ACHN (cell line): ENCODE measurements around the gene ITGB8.
"Not testable (repeated sequence)": the region's sequence is repeated elsewhere in the genome, so short reads cannot be mapped to it uniquely, and the experiment has no call there.

Experiments used
- DNase-seq: peaks from one replicate; pipeline ENCODE4 v3.0.0-alpha.2; 2015
- in situ Hi-C: cut with HindIII; loops from 2 replicates; pipeline ENCODE4 v1.10.0; 2017; ENCODE audit warnings: low sequenced_read_pairs, low pct_ligation_motif_present, low pct_unique_long_range_greater_than_20kb

ITGB8 gene

DNA sequence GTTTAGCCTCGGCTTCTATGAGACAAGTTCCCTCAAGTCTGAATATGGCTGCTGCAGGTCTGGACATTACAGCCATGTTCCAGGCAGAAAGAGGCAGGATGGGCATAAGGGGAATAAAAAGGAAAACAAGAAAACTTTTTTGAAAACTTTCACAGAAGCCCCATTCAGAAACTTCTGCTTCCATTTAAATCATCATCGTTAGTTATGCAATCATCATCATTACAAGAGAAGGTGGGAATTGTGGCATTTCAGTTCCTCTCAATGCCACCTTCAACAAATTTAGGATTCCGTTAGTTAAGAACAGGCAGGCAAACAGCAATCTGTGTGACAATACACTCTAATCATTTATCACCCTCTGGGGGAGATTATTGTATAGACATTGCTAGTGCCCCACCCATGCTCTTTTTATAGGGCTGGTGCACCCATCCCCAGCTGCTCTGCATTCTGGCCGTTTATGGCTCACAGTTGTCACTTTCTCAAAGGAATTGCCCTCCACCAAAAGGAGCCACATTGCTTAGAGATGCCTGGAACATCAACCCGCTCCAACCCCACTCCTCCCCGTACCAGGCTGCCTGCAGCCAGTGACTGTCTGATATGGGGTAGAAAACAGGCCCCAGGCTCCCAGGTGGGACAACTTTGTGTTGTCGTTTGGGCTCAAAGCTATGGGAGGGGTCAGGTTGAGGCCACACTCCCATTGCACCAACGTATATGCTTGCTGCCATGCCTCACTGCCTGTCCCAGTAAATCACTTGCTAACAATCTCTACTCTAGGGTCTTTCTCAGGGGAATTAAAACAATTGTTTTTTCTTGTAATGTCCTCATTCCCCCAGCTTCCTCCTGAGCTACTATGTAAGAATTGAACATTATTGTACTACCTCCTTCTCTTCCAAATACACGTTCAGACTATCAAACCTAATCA, 24.2 kb downstream of the ITGB8 start:
- DNase-seq: no peak
- in situ Hi-C loops: no loop called here

DNA sequence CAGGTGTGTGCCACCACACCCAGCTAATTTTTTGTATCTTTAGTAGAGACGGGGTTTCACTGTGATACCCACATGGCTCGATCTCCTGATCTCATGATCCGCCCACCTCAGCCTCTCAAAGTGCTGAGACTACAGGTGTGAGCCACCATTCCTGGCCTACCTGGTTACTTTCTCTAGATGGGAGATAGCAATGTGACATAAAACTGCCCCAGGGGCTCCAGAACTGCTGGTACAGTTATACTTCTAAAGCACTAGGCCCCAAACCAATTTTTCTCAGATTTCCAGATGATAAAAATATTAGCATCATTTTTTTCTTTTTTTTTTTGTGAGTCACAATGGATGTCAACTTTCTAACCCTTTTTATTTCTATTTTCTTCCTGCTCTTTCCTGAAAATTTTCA, 27.4 kb downstream of the ITGB8 start:
- no peak for DNase-seq
- in situ Hi-C loops: no loop called here

DNA sequence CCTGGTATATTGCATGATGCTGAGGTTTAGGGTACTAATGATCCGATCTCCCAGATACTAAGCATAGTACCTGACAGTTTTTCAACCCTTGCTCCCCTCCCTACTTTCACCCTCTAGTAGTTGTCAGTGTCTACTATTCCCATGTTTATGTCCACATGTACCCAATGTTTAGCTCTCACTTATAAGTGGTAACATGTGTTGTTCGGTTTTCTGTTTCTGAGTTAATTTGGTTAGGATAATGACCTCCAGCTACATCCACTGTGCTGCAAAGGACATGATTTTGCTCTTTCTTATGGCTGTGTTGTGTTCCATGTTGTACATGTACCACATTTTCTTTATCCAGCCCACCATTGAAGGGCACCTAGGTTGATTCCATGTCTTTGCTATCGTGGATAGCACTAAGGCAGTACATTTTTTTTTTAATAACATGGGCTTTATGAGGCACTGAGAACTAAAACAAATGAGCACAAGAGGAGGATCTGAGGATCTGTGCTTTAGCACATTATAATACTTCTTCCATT, 28.1 kb downstream of the ITGB8 start:
- no peak for DNase-seq
- in situ Hi-C loops: no loop called here

DNA sequence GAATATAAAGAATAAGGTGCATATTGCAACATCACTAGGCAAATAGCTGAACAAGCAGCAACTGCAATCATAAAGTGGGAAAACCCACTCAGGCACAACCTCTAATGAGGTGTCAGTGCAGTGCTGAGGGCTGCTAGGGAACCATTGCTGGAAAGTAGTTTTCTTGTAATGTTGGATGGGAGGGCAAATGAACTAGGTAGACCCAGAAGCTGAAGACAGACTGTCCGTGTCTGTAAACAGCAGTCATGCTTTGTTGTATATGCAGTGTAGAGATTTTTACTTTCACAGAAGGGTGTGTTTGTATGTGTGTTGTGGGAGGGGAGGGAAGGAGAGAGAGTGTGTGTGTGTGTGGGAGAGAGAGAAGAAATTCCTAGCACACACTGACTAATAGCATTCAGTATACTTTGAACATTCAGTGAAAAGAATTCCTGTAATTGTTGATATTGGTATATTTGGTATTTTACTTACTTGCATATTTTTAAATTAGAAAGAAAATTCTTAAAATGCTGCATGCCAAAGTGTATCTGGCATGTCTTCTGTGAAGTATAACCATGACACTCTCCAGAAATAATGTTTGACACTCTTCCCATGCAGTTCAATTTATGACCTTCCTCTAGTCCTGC, 28.8 kb downstream of the ITGB8 start:
- no peak for DNase-seq
- in situ Hi-C loops: no loop called here

DNA sequence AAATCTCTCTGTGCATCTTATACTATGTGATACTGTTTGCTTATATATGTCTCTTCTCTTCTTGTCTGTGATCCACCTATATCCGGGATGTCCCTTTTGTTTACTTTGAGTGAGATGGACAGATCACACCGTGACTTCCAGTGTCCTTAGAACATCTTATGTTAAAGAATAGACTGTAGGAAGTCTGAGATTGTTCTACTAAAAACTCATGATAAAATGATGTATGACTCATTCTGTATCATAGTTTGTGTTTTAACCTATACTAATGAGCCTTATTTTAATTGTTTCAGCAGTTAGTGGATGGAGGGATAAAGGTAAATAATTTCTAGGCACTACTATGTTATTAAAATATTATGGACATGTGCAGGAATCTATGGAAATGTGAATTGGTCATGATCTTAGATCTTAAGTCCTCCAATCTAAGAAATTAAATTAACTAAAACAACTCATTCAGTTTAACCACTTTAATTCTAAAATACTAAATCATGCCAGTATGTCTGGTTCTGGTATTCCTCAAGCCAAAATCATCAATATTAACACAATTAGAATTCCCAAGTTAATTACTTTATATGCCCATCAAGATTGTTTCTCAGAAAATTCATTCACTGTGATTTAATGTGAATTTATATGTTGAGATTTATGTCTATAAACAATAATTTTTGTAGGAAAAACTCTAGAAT, 32.0 kb downstream of the ITGB8 start:
- DNase-seq: no peak
- in situ Hi-C loops: no loop called here

DNA sequence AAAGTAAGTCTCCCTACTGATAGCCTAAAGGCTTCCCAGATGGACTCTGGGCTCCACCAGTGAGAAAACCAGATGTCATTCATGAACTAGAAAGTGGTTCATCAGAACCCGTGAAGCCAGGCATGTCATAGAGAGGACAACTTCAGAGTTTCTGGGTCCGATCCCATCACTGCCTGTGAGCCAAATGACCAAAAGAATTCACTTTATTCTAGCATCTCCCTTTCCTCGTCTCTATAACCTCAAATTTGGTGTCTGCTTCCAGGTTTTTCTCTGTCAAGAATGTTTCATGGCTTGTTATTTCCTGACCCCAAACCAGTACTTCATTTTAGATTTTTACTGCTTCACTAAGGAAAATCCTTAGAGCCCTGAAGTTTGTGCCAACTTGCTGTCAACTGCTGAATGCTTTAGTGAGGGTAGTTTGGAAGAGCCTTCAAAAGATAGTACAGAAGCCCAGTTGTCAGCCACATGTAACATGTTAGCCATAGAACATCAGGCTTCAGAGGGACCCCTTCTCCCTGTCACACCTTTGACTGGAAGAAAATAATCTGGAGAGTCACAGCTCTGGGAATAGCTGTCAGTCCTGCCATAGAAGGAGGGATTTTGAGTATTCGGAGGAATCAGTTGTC, 34.0 kb downstream of the ITGB8 start:
- in situ Hi-C loops: no loop called here

DNA sequence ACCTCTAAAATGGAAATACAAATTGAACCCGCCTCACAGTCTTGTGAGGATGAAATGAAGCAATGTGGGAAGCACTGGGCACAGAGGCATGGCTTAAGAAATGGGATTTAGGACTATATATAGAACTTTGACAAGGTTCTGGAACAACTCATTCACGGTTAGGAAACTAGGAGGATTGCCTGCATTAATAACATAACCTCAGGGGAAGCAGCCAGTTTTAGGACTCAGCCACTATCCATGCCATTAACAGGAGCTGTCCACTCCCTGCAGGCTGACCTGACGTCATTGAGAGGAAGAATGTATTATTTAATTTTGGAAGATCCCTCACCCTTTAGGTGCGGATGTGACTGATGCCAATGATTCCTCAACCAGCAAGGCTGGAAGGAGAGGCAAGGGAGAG, 34.8 kb downstream of the ITGB8 start:
- in situ Hi-C loops: no loop called here
- no peak for DNase-seq

More for the DNA sequence above, 34.0 kb downstream of the ITGB8 start:
- DNase-seq: no peak

DNA sequence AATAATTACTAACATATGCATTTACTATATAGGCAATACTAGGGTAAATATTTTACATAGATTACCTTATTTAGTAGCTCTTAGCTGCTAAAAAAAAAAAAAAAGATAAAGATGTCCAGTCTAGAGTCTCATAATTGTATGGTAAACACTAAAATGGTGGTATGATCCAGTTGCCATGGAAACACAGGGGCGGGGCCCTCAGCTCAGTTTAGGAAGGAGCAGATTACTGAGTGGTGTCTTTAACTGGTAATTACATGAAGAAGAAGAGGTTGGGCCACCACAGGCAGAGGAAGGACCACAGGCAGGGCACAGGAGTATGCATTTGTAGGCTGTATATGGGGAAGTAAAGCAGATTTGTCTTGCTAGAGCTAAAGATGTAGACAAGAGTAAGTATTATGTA, 43.7 kb downstream of the ITGB8 start:
- DNase-seq: no peak
- in situ Hi-C loops: no loop called here

DNA sequence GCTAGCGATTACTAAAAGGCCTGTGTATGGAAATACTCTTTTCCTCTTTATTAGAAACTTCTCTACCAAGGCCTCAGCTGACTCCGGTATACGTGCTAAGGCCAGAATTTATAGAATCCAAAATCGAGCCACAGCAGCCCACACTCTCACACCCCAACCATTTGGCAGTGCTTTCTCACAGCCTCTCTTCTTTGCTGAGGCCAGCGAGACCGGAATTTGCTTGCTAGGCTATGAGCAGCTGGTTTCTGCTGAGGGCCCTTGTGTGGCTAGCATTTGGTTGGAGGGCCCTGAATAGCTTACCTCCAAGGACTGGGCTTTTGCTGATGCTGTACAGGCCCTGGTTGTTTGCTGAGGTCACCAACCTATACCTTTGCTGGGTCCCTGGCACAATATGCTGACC, 46.1 kb downstream of the ITGB8 start:
- DNase-seq: no peak
- in situ Hi-C loops: no loop called here

DNA sequence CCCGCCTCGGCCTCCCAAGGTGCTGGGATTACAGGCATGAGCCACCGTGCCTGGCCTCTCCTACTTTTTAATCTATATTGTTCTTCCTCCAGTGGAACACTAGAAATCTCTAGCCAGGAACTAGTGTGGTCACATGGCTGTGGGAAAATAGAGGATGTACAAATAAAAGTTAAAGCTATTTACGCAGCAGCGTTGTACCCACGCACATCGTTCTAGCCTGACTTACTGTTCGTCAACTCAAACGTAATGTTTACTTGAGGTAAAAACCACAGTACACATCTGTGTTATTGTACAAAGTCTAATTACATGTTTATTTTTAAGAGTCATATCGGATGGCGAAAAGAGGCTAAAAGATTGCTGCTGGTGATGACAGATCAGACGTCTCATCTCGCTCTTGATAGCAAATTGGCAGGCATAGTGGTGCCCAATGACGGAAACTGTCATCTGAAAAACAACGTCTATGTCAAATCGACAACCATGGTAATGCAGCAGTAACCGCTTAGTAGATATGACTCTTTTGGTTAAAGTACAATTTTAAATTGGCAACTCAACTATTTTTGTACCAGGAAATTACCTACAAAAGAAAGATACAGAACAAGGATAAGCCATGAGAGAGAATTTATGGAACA, 50.8 kb downstream of the ITGB8 start:
- in situ Hi-C loops: no loop called here

DNA sequence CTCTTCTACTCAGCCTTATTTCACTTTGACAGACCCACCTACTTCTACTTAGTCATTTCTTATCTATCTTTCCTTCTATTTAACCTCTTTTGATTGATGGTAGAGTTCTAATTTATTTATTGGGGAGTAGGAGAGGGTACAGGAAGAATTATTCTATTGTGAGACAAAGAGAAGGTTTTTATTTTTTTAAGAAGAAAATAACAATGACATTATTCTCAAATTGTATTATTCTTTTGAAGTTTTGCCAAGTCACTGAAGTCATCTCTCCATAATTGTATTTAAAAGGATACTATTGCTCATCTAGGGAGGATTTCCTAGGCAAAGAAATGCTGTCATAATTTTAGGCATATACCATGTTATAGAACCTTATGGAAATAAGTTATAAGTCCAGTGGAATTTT, 52.7 kb downstream of the ITGB8 start:
- DNase-seq: no peak
- in situ Hi-C loops: no loop called here

More for the DNA sequence above, 50.8 kb downstream of the ITGB8 start:
- no peak for DNase-seq

DNA sequence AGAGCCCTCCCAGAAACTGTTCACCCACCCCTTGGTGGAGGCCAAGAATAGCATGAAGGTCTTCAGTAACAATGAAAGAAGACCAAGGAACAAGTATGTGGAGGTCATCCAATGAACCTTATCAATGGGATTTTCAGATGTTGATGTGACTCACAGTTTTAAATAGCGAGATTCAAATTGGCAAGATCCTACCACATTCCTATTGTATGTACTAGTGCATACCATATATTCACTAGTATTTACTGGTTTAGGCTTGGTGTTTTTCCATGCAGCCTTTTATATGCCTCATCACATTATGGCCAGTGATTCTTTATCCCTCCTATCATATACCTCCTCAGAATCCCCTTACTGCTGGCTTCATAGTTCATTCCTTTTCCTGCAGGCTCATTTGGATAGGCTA, 54.4 kb downstream of the ITGB8 start:
- DNase-seq: peak; percentile 55
- in situ Hi-C loops: no loop called here

DNA sequence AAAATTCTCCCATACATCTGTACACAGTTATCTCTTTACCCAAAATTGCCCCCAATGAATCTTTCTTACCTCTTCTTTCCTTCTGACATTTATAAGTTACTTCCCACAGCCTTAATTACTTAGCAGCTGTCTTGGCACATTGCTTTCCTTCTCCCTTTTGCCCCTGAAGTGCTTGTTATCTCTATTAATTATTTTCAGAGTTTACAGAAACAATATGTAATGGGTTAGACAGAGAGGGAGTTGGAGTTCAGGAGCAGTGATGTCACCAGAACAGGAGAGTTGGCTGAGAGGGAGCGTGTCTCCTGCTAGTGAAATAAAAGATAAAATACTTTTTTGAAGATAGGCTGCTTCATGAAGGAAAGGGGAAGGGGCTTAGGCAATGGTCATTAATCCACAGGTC, 57.4 kb downstream of the ITGB8 start:
- in situ Hi-C loops: no loop called here
- no peak for DNase-seq

DNA sequence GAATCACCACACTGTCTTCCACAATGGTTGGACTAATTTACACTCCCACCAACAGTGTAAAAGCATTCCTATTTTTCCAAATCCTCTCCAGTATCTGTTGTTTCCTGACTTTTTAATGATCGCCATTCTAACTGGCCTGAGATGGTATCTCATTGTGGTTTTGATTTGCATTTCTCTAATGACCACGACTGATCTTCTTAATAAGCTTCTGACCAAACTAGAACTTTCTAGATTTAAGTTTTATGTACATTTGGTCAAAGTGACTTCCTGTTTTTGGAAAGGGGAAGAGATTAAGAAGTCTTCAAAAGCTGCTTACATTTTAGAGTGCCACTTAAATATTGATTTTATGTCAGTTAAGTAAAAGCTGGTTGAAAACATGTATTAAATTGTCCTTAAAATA, 58.5 kb downstream of the ITGB8 start:
- DNase-seq, in situ Hi-C loops: not testable (repeated sequence)

DNA sequence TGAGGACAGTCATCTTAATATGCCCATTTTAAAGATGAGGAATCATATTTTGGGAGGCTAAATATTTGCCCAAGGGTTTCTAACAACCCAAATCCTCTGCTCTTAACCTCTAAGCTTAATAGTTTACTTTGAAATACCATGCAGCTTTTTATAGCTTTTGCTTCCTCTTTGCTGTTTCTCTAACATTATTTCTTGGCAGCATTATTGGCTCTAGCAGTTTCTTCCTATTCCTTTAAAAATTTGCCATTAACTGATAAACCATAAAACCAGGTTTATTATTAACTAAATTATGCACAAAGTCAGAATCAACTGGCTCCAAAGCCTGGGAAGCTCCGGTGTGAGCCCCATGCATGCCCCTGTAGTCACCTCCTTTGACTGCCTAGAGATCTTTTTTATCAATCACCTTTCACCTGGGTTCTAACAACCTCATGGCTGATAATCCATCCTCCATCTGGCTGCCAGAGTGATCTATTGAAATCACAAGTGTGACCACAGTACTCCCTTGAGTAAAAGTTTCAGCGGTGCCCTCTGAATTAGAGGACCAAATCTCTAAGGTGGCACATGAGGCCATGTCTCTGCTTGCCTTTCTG, 62.4 kb downstream of the ITGB8 start:
- in situ Hi-C loops: no loop called here
- peak; percentile 80 for DNase-seq

DNA sequence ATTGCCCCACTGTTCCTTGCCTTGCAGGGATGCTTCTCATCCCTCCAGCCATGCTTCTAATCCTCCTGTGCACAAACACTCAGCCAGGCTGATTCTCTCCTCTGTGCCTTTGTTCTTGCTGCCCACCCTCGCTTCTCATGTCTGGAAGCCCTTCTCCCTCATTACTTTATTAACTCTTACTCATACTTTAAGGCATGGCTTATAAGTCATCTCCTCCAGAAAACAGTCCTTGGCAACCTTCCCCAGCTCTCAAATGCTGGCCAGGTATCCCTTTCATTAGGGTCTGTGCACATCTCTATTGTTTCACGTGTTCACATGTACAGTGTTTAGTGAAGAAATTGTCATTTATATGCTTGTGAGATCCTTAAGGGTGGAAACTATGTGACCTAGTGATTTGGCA, 62.9 kb downstream of the ITGB8 start:
- DNase-seq: peak; percentile 14
- in situ Hi-C loops: no loop called here

DNA sequence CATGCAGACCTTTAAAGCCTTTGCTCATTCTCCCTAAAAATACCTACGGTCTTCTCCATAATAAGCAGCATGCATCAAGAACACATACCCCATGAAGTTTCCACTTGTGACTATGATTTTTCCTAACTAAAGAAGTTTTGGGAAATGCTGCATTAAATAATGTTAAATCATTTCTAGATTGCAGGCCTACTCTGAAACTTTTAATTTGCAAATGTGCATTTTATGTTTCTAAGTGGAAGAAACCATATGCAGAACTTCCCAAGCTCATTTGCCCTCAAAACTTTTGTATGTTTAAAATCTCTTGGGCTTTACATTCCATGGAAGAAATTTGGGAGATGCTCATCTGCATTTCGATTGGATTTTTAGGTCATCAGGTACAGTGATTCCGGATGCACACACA, 63.6 kb downstream of the ITGB8 start:
- in situ Hi-C loops: no loop called here
- DNase-seq: no peak

DNA sequence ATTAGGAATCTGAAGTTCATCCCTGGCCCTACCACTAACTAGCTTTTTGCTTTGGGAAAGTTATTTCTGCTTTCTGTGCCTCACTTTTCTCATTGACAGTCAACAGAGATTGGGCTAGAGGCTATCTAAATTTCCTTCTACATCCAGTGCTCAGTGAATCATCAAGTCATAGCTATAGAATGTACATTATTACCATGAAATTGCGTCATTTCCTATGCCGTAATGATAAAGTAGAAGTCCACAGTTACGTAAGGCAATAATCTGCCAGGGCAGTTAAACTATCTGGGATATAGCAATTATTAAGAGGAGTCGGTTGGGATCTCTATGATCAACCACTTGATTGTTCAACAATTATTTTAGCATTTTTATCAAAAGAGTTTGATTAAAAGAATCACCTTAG, 64.4 kb downstream of the ITGB8 start:
- DNase-seq: no peak
- in situ Hi-C loops: no loop called here
